ENCODE measurements around the gene TMEM125.

GRCh38 chr1:43311521-43311920, 41.7 kb downstream of the TMEM125 start:
- no peak for TF ChIP-seq POLR2AphosphoS5 (IDR thresholded peaks at IDR 0.05)
- TF ChIP-seq, protein P1, sequence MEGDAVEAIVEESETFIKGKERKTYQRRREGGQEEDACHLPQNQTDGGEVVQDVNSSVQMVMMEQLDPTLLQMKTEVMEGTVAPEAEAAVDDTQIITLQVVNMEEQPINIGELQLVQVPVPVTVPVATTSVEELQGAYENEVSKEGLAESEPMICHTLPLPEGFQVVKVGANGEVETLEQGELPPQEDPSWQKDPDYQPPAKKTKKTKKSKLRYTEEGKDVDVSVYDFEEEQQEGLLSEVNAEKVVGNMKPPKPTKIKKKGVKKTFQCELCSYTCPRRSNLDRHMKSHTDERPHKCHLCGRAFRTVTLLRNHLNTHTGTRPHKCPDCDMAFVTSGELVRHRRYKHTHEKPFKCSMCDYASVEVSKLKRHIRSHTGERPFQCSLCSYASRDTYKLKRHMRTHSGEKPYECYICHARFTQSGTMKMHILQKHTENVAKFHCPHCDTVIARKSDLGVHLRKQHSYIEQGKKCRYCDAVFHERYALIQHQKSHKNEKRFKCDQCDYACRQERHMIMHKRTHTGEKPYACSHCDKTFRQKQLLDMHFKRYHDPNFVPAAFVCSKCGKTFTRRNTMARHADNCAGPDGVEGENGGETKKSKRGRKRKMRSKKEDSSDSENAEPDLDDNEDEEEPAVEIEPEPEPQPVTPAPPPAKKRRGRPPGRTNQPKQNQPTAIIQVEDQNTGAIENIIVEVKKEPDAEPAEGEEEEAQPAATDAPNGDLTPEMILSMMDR (IDR thresholded peaks at IDR 0.05) = no peak
- no peak for TF ChIP-seq EP300 (IDR thresholded peaks at IDR 0.05)
